Mesothelial cell of epicardium (in vitro differentiated cells): ENCODE results near the gene TACC2. TPM values are rescaled to one million over a fixed set of nuclear protein-coding genes. Genes with fewer than 3 reads are reported as not detected.

ENCODE experiments used
- DNase-seq, 2 experiments: peaks; one replicate each; pipeline ENCODE4 v3.0.0; 2021; ENCODE audit warnings: low spot score in 2 of 2; ENCODE audit not compliant: unreplicated experiment in 2 of 2
- H3K27ac Mint-ChIP-seq: 2 replicates; pipeline ENCODE4 v1.8.0; 2021; ENCODE audit warnings: mixed read lengths
- H3K27me3 Mint-ChIP-seq: 2 replicates; pipeline ENCODE4 v1.8.0; 2021; ENCODE audit warnings: low read depth, mixed read lengths
- H3K36me3 Mint-ChIP-seq: 2 replicates; pipeline ENCODE4 v1.8.0; 2021; ENCODE audit warnings: mixed read lengths
- H3K4me1 Mint-ChIP-seq: 2 replicates; pipeline ENCODE4 v1.8.0; 2021; ENCODE audit warnings: mixed read lengths
- H3K4me3 Mint-ChIP-seq: 2 replicates; pipeline ENCODE4 v1.8.0; 2021; ENCODE audit warnings: mild to moderate bottlenecking, moderate library complexity, mixed read lengths
- H3K9me3 Mint-ChIP-seq: 2 replicates; pipeline ENCODE4 v1.8.0; 2021; ENCODE audit warnings: mixed read lengths
- CTCF ChIP-seq: fragments of 200-600 bp; sonication (generic); IDR thresholded peaks from one replicate; pipeline ENCODE4 v1.5.0; 2021; ENCODE audit warnings: antibody characterized with exemption; ENCODE audit not compliant: unreplicated experiment
- total RNA-seq: library from RNA; stranded (reverse); gene quantifications from 3 replicates; pipeline ENCODE4 v1.2.1, GENCODE V29; 2021

The TACC2 gene
- total RNA-seq, 1 donor from 2014 or later = 25.5 TPM

- Mint-ChIP-seq H3K9me3 (no peaks in the 10 kb centered on the region), H3K4me1 (no peaks in the 10 kb centered on the region), H3K27me3 (no peaks in the 10 kb centered on the region), H3K4me3 (no peak overlapping the region), H3K27ac (no peak overlapping the region), H3K36me3 (peaks cover 12% of the 10 kb centered on the region)
- DNase-seq = no peak
- no peak for TF ChIP-seq CTCF
Measured at GRCh38 chr10:122224159-122224558, 235.2 kb downstream of the TACC2 start.

- no peak for DNase-seq
- Mint-ChIP-seq H3K36me3 (peaks cover 19% of the 10 kb centered on the region), H3K27ac (no peak overlapping the region), H3K4me3 (no peak overlapping the region), H3K27me3 (no peaks in the 10 kb centered on the region), H3K4me1 (no peaks in the 10 kb centered on the region), H3K9me3 (no peaks in the 10 kb centered on the region)
- TF ChIP-seq CTCF = no peak
Measured at GRCh38 chr10:122225330-122225729, 236.4 kb downstream of the TACC2 start.

GRCh38 chr10:122227754-122228153, 238.8 kb downstream of the TACC2 start:
- no peak for TF ChIP-seq CTCF
- H3K27ac Mint-ChIP-seq = no peak overlapping the region
- no peaks in the 10 kb centered on the region for H3K27me3 Mint-ChIP-seq
- H3K4me1 Mint-ChIP-seq = peaks cover 3% of the 10 kb centered on the region
- no peak overlapping the region for H3K4me3 Mint-ChIP-seq
- H3K9me3 Mint-ChIP-seq = no peaks in the 10 kb centered on the region
- DNase-seq = no peak
- H3K36me3 Mint-ChIP-seq = peaks cover 21% of the 10 kb centered on the region

GRCh38 chr10:122229666-122230065, 240.7 kb downstream of the TACC2 start:
- H3K27ac Mint-ChIP-seq = no peak overlapping the region

GRCh38 chr10:122230222-122230621, 241.3 kb downstream of the TACC2 start:
- Mint-ChIP-seq H3K4me3 (no peak overlapping the region), H3K36me3 (peaks cover 21% of the 10 kb centered on the region), H3K9me3 (no peaks in the 10 kb centered on the region), H3K4me1 (peaks cover 15% of the 10 kb centered on the region), H3K27ac (no peak overlapping the region), H3K27me3 (no peaks in the 10 kb centered on the region)
- no peak for DNase-seq
- TF ChIP-seq CTCF = no peak

More at GRCh38 chr10:122229666-122230065, 240.7 kb downstream of the TACC2 start:
- no peaks in the 10 kb centered on the region for H3K27me3 Mint-ChIP-seq
- TF ChIP-seq CTCF = no peak
- no peak for DNase-seq
- peaks cover 21% of the 10 kb centered on the region for H3K36me3 Mint-ChIP-seq
- no peak overlapping the region for H3K4me3 Mint-ChIP-seq
- H3K9me3 Mint-ChIP-seq = no peaks in the 10 kb centered on the region
- H3K4me1 Mint-ChIP-seq = peaks cover 14% of the 10 kb centered on the region

GRCh38 chr10:122232769-122233168, 243.8 kb downstream of the TACC2 start:
- no peak for TF ChIP-seq CTCF
- no peak for DNase-seq
- peaks cover 15% of the 10 kb centered on the region for H3K4me1 Mint-ChIP-seq
- H3K27me3 Mint-ChIP-seq = no peaks in the 10 kb centered on the region
- peaks cover 24% of the 10 kb centered on the region for H3K36me3 Mint-ChIP-seq
- H3K9me3 Mint-ChIP-seq = no peaks in the 10 kb centered on the region
- no peak overlapping the region for H3K27ac Mint-ChIP-seq
- H3K4me3 Mint-ChIP-seq = no peak overlapping the region
